HG02981 (cell line): Measurements from ENCODE around the gene LY6G6F.

Experiments
- ATAC-seq: cut with Tn5 transposase; IDR thresholded peaks from one replicate; pipeline ENCODE4 v1.9.1; 2021; ENCODE audit warnings: mild to moderate bottlenecking, moderate library complexity; ENCODE audit not compliant: unreplicated experiment

LY6G6F gene

DNA sequence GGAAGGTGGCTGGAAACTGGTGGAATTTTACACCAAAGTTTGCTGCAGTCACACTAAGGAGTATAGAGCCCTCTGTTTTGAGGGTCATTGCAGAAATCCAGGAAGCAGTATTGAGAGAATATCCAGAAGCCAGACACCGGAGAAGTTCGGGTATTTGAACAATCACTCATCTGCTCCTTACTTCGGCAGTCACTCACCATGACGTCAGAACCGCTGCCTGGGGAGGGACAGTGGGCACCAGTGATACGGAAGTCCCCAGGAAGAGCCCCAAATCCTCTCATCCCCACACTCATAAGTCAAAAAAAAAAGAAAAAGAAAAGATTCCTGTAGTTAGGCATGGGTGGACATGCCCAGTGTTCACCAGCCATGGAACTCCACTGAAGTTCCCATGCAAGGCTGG lies 29.8 kb upstream of the LY6G6F start:
- no peak for ATAC-seq

DNA sequence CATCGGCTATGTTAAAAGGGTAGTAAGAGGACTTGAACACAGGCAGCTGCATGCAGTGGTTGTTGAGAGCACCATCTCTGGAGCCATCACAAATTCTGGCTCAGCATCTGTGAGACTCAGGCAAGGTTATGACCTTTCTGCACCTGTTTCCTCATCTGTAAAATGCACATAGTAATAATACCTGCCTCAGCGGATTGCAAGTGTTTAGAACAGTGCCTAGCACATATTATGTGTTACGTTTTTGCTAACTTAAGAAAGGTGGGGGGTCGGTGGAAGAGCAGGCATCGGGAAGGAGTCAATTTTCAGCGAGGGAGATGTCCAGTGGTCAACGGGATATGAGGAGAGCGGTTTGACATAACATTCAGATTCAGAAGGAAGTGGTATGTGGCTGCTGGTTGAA lies 28.7 kb upstream of the LY6G6F start:
- ATAC-seq, result no peak

DNA sequence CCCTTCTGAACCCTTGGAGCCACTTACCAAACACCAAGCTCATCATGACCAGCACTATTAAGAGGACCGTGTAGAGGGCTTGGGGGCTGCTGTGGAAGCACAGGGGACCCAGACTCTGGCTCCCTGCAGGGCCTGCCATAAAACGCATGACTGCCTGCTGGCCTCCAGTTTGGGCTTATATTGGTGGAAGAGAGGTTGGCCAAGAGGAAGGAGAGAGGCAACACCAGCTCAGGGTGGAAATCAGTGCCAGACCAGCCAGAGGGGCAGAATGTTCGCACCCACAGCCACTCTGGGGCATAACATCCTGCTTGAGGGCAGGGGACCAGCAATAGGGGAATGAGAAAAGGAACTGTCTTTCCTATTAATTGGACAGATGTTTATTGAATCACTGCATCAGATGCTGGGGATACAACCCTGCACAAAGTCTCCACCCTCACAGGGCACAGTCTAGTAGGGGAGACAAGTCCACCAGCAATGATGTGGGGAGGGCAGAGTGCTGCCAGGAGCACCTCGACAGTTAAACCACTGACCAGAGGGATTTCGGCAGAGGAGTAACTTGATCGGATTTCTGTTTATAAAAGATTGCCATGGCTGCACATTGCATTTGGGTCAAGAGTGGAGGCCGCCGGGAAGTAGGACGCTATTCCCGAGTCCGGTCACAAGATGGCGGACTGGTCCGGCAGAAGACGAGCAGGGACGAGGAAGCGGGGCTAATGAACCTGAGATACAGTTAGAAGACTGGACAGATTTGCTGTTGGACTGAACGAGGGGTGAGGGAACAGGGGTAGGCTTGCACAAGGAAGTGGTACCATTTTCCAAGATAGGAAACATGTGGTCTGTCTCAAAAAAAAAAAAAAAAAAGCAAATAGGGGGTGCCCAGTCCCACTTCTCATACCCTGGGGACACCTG lies 26.2 kb upstream of the LY6G6F start, which contains the start of gene LY6G5C:
Gene LY6G5C (minus strand): TSS at position 842 of the 909 bp plus-strand sequence. CDS start 694 bp downstream, at position 148.
- no peak for ATAC-seq

GRCh38 chr6:31681135-31681671 lies 25.5 kb upstream of the LY6G6F start:
- ATAC-seq, result no peak

- ATAC-seq, result no peak
These were observed 23.1 kb upstream of the LY6G6F start for GRCh38 chr6:31683591-31683990.

GRCh38 chr6:31686483-31686882 lies 20.2 kb upstream of the LY6G6F start:
- ATAC-seq, result no peak

DNA sequence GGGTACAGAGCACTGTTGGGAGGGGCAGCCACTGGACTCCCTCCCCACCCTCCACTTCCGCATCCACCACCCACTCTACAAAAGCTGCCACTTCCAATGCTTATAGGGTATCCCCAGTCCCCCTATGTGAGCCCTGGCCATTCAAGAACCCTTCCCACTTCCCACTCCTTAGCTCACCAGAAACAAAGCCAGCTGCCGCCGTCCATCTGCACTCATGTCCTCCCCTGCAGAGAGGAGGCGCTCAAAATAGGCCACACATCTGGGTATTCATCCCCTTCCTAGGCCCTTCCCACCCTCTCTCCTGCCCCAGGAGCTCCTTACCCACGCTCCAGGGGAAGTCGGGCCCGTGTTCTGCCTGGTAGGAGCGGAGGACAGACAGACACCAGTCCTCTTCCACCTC lies 19.3 kb upstream of the LY6G6F start:
- ATAC-seq, result no peak

DNA sequence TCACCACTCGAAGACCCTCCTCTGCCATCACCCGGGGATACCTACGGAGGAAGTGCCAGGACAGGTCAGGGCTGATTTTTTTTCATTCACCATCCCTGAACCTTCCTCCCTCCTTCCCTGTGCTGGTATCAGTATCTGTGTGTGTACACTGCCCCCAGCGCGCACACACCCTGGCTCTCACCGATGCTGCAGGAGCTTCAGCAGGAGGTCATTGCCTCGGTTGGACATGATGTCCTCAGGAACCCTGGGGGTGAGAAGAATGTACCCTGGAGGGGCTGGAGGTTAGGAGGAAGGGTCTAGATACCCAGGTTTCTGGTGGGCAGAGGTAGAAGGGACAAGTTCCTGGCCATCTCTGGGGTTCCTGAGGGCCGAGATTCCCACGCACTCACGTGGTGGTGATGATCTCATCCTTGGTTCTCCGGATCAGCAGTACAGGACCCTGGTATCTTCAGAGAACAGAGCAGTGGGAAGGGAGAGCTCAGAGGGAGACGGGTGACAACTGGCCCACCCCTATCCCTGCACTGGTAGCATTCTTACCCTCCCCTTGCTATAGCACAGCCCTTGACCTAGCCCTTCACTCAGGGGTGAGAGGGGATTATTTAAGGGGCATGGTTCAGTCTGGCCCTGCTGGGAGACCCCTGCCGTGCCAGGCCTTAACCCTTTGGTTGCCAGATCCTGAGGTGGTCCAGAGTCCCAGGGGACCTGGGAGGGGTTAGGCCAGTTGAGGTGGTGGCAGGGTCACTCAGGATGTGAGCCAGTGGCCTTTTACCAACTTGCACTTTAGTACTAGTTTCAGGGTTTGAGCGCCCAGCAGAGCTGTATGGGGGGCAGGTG lies 18.6 kb upstream of the LY6G6F start:
- no peak for ATAC-seq

GRCh38 chr6:31689249-31690110 lies 17.2 kb upstream of the LY6G6F start:
- no peak for ATAC-seq

- no peak for ATAC-seq
These were observed 16.2 kb upstream of the LY6G6F start for GRCh38 chr6:31690231-31691077.

DNA sequence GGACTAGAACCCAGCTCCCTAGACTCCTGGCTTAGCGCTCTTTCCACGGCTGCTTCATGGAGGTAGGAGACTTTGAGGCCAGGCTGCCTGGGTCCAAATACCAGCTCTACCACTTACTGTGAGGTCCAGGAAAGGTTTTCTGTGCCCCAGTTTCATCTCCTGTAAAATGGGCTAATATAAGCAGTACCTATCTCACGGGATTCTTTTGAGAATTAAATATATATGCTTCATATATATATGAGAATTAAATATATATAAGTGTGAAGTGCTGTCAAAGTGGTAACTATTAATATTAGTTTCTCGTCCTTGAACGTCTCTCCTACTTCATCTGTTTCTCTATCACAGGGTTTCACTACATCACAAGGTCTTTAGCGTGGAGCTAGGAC lies 15.6 kb upstream of the LY6G6F start:
- no peak for ATAC-seq

DNA sequence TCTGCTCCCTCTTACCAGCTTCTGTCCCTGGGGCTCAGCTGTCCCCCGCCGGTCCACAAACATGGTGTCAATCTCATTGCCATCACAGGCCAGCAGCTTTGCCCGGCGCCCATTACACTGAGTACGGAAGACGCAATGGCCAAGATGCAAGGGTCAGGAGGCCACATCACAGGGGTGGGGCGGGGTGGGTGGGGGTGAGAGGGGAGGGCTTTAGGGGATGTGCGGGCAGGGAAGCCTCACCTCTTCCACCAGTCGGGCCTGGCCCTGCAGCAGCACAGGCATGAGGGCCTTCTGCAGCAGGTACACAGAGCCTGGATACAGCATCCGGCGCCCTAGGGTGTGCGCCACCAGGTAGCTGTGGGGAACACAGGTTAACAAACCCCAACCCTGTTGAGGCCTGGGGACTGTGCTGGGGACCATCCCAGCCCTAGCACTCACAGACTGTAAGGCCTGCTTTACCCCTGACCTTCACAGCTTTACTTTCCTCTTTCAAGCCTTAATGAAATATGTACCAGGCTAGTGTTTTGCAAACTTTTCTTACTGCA lies 15.0 kb upstream of the LY6G6F start:
- ATAC-seq, result no peak

DNA sequence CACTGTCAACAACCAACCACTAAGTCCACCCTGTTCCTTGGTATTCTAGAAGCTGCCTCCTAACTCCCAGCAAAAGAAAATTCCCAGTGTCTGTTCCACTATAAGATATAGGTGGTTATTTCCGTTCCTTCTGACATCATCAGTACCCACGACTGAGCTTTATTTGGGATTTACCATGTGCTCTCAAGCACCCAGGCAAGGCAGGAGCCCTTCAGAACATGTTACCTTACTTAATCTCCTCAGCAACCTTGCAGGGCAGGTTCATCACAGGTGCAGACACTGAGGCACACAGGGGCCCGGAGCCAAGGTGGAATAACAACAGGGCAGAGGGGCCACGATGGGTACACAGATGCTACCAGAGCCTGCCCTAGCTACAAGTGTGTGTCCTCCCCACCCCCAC lies 14.3 kb upstream of the LY6G6F start:
- ATAC-seq, result no peak

GRCh38 chr6:31692886-31693285 lies 13.8 kb upstream of the LY6G6F start:
- no peak for ATAC-seq

- no peak for ATAC-seq
These were observed 13.1 kb upstream of the LY6G6F start for GRCh38 chr6:31693535-31693934.

DNA sequence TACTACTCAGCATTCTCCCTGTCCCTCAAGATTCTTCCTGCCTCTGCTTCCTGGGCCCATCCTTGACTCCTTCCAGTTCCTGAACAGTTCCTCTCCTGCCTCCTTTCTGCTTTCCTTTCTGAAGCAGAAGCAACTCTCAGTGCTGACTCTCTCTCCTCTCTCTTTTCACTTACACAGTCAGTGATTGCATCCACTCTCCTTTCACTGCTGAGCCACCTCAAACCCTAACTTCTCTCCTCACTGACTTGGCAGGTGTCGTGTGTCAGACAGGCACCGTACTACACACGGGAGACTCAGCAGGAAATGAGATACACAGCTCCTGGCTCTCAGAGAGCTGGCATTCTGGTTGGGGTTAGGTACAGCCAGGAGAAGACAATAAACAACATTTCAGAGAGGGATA lies 9.1 kb upstream of the LY6G6F start:
- no peak for ATAC-seq

DNA sequence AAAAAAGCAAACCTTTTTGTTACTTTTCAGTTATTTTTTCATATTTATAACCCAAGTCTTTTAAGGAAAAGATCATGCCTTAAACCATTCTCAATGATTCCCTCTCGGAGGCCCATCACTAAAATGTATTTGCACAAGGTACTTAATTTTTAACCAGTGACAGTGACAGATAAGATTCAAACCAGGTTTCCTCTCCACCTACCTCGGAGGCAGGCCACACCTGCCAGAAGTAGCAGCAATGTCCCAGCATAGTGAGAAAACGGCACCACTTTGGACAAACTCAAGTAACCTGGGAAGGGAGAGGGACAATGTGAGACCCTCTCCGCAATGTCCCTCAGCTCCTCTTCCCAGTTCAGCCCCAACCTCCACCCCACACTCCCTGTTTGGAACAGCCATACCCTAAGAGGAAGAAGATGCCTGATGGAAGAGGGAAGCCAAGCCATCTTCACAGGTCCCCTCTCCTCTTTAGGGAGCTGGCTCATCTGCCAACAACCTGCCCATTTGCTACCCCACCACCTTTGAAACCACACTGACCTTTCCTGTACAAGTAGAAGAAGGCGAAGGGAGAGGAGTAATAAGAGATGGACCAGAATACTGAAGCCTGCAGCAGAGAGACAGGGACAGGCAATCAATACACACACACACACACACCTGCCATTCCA lies 5.8 kb upstream of the LY6G6F start:
- no peak for ATAC-seq

- ATAC-seq, result no peak
These were observed 4.8 kb upstream of the LY6G6F start for GRCh38 chr6:31701666-31702404.
